Right atrium auricular region (tissue), 2 donors: ENCODE results near the gene PDZRN3. TPM values are rescaled to one million over a fixed set of nuclear protein-coding genes. Genes with fewer than 3 reads are reported as not detected.

ENCODE experiments used
- DNase-seq: peaks from one replicate; pipeline ENCODE4 v3.0.0-alpha.2; 2019; ENCODE audit warnings: low spot score
- H3K27ac ChIP-seq, 2 donors: fragments of 200-600 bp; sonication (generic); 1 replicate in 1 of 2; 2 replicates in 1 of 2; pipeline ENCODE4 v1.5.1; 2016 to 2019
- H3K27me3 ChIP-seq, 2 donors: fragments of 200-600 bp; sonication (generic); one replicate each; pipeline versions ENCODE4 v1.5.1 to v1.6.0; 2017 to 2019
- H3K36me3 ChIP-seq: fragments of 200-600 bp; sonication (generic); one replicate; pipeline ENCODE4 v1.5.1; 2016
- H3K4me1 ChIP-seq, 2 donors: fragments of 200-600 bp; sonication (generic); one replicate each; pipeline versions ENCODE4 v1.5.1 to v1.6.0; 2017 to 2019
- H3K4me3 ChIP-seq, 2 donors: fragments of 200-600 bp; sonication (generic); 1 replicate in 1 of 2; 2 replicates in 1 of 2; pipeline ENCODE4 v1.5.1; 2017 to 2019; ENCODE audit warnings: mild to moderate bottlenecking in 1 of 2, moderate library complexity in 1 of 2
- H3K9me3 ChIP-seq, 2 donors: fragments of 200-600 bp; sonication (generic); one replicate each; pipeline ENCODE4 v1.5.1; 2019
- total RNA-seq, 2 donors: library from RNA; depleted of rRNA; stranded (reverse); fragments of >200 nt; gene quantifications; one replicate each; pipeline ENCODE4 v1.1.0, GENCODE V29; 2016
- TF ChIP-seq, protein P1 (sequence below), 2 donors: fragments of 200-600 bp; sonication (generic); IDR thresholded peaks; one replicate each; pipeline ENCODE4 v1.5.1; 2019; ENCODE audit warnings: antibody characterized with exemption in 2 of 2

The PDZRN3 gene
- total RNA-seq, 2 donors from 2014 or later, result 66.8 to 87.4 TPM

DNA sequence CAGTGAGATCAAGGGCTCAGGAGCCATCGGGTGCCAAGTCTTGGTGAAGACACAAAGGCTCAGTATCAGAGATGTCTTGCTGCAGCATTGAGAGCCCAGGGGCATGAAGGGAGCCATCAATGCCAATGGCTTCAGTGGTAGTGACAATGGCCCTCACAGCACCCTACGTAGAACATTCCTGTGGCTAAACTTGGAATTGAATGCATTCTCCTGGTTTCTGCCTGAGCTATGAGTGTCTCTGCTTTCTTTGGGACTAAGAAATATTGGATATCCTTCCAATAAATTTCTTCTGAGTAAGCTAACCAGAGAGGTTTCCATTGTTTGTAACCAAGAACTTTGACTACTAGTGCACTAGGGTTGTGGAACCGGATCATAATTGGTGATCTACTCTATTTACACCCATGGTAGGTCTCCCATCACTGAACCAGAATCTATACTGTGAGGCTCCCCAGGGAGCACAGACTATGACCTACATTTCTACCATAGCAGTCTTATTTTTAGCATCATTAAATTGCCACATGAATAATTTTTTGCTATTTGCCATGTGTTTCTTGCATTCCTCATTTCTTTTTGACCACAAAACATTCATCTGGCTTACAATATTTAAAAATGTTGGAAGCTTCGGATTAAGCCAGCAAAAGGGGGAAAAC is 31.6 kb upstream of the PDZRN3 start:
- Histone ChIP-seq H3K9me3 (no peaks in the 10 kb centered on the region), H3K27me3 (no peaks in the 10 kb centered on the region), H3K4me1 (no peaks in the 10 kb centered on the region), H3K4me3 (no peak overlapping the region), H3K36me3 (no peaks in the 10 kb centered on the region), H3K27ac (no peak overlapping the region)
- TF ChIP-seq, protein P1, sequence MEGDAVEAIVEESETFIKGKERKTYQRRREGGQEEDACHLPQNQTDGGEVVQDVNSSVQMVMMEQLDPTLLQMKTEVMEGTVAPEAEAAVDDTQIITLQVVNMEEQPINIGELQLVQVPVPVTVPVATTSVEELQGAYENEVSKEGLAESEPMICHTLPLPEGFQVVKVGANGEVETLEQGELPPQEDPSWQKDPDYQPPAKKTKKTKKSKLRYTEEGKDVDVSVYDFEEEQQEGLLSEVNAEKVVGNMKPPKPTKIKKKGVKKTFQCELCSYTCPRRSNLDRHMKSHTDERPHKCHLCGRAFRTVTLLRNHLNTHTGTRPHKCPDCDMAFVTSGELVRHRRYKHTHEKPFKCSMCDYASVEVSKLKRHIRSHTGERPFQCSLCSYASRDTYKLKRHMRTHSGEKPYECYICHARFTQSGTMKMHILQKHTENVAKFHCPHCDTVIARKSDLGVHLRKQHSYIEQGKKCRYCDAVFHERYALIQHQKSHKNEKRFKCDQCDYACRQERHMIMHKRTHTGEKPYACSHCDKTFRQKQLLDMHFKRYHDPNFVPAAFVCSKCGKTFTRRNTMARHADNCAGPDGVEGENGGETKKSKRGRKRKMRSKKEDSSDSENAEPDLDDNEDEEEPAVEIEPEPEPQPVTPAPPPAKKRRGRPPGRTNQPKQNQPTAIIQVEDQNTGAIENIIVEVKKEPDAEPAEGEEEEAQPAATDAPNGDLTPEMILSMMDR (IDR thresholded peaks at IDR 0.05), result no peak
- DNase-seq, result no peak

- Histone ChIP-seq H3K27me3 (no peaks in the 10 kb centered on the region), H3K4me3 (no peak overlapping the region), H3K9me3 (no peaks in the 10 kb centered on the region), H3K4me1 (no peaks in the 10 kb centered on the region), H3K27ac (no peak overlapping the region), H3K36me3 (no peaks in the 10 kb centered on the region)
- no peak for DNase-seq
- TF ChIP-seq, protein P1 (IDR thresholded peaks at IDR 0.05), result no peak
These were observed 30.5 kb upstream of the PDZRN3 start for GRCh38 chr3:73655197-73655596.

DNA sequence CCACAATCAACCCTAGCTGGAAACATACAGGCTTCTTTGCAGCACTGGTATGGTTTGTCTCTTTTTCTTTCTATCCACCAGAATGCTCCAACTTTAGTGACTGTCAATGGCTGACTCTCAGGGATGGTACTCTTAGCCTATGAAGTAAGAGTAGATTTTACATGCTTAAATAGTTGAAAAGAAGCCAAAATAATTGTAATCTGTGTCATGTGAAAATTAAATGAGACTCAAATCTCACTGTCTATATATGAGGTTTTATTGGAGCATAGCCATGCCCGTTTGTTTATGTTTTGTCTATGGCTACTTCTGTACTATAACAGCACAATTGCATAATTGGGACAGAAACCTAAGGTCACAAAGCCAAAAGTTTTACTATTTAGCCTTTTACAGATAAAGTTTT is 29.1 kb upstream of the PDZRN3 start:
- H3K36me3 ChIP-seq, result no peaks in the 10 kb centered on the region
- H3K4me3 ChIP-seq, result no peak overlapping the region
- H3K9me3 ChIP-seq, result no peaks in the 10 kb centered on the region
- TF ChIP-seq, protein P1 (IDR thresholded peaks at IDR 0.05), result no peak
- DNase-seq, result no peak
- H3K27ac ChIP-seq, result no peak overlapping the region
- H3K4me1 ChIP-seq, result no peaks in the 10 kb centered on the region
- no peaks in the 10 kb centered on the region for H3K27me3 ChIP-seq

DNA sequence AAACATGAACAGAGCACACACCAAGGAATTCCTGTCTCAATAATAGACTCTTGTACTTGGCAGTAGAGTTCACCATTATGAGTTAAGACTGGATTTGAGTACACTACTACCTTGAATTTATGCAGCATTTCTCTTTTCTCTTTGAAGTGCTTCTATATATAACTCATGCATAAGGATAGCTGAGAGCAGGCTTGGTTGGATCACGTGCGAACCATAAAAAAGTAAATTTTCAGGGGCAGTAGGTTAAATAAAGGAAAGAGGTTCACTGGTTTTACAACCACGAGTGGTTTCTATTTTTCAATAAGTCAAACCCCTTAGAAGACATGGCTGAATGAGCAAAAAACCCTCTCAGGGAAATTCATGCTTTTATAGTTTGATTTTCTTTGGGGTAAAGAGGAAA is 28.6 kb upstream of the PDZRN3 start:
- Histone ChIP-seq H3K9me3 (no peaks in the 10 kb centered on the region), H3K27ac (no peak overlapping the region)

DNA sequence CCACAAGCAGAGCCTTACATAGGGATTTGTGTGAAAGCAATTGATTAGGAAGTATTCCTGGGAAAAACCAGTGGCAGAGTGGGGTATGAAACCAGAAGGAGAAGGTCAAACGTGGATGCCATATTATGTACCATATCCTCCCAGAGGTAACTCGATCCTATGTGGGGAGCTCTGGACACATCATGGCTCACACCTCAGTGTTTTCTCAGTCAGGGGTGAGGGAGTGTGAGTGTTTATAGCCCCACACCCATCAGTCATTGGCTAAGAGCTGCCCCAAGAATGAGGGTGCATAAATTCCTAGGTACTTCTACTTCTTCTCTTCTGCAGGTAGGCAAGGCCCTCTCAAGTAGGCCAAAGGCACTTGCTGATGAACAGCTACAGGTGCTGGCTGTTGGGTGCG is 28.2 kb upstream of the PDZRN3 start:
- no peak overlapping the region for H3K4me3 ChIP-seq
- H3K27ac ChIP-seq, result no peak overlapping the region
- no peak for DNase-seq
- TF ChIP-seq, protein P1 (IDR thresholded peaks at IDR 0.05), result no peak
- no peaks in the 10 kb centered on the region for H3K9me3 ChIP-seq
- no peaks in the 10 kb centered on the region for H3K27me3 ChIP-seq
- H3K36me3 ChIP-seq, result no peaks in the 10 kb centered on the region
- no peaks in the 10 kb centered on the region for H3K4me1 ChIP-seq

More for the DNA sequence above, 28.6 kb upstream of the PDZRN3 start:
- no peaks in the 10 kb centered on the region for H3K27me3 ChIP-seq
- H3K36me3 ChIP-seq, result no peaks in the 10 kb centered on the region
- DNase-seq, result no peak
- H3K4me1 ChIP-seq, result no peaks in the 10 kb centered on the region
- no peak overlapping the region for H3K4me3 ChIP-seq
- TF ChIP-seq, protein P1 (IDR thresholded peaks at IDR 0.05), result no peak

DNA sequence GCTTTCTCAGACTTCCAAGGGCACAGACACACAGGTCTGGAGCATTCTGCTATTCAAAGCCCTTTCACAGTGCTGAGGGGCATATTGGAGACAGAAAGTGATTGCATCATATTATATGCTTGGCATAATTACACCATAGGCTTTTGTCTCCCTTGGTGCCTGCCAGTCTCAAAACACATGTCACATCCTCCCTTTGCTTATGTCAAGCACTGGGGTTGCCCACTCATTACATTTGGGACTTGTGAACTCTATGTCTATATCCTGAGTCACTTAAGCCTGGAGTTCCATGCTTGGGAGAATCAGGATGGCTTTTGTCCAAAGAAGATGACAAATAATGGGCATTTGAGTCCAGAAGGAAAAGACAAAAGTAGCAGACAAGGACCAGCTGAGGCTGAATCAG is 12.3 kb upstream of the PDZRN3 start:
- Histone ChIP-seq H3K36me3 (no peaks in the 10 kb centered on the region), H3K27ac (no peak overlapping the region), H3K9me3 (no peaks in the 10 kb centered on the region), H3K4me1 (no peaks in the 10 kb centered on the region), H3K27me3 (no peaks in the 10 kb centered on the region), H3K4me3 (no peak overlapping the region)
- no peak for DNase-seq
- TF ChIP-seq, protein P1 (IDR thresholded peaks at IDR 0.05), result no peak
